Smooth muscle cell (in vitro differentiated cells): Measurements from ENCODE around the gene JAZF1. TPM values are rescaled to one million over a fixed set of nuclear protein-coding genes. Genes with fewer than 3 reads are reported as not detected.

ENCODE experiments used
- DNase-seq: peaks from one replicate; lab custom pipeline; 2025; ENCODE audit not compliant: unreplicated experiment; lab: John Stamatoyannopoulos, UW
- H2AFZ ChIP-seq: fragments of 200-600 bp; sonication (generic); 2 replicates; pipeline ENCODE4 v1.6.0; 2016; ENCODE audit warnings: antibody characterized with exemption, low read depth, mild to moderate bottlenecking
- H3F3A ChIP-seq: fragments of 200-600 bp; sonication (generic); 2 replicates; pipeline ENCODE4 v1.6.0; 2017; ENCODE audit warnings: antibody characterized with exemption, low read depth
- H3K27ac ChIP-seq: fragments of 200-600 bp; sonication (generic); 2 replicates; pipeline ENCODE4 v1.5.1; 2016; ENCODE audit warnings: low read depth, mild to moderate bottlenecking
- H3K27me3 ChIP-seq: fragments of 200-600 bp; sonication (generic); 2 replicates; pipeline ENCODE4 v1.6.1; 2016; ENCODE audit warnings: low read depth, mild to moderate bottlenecking
- H3K36me3 ChIP-seq: fragments of 200-600 bp; sonication (generic); 2 replicates; pipeline ENCODE4 v1.5.1; 2016; ENCODE audit warnings: low read depth
- H3K4me1 ChIP-seq: fragments of 200-600 bp; sonication (generic); 2 replicates; pipeline ENCODE4 v1.5.1; 2016; ENCODE audit warnings: low read depth
- H3K4me2 ChIP-seq: fragments of 200-600 bp; sonication (generic); 2 replicates; pipeline ENCODE4 v1.6.0; 2016; ENCODE audit warnings: mild to moderate bottlenecking
- H3K4me3 ChIP-seq: fragments of 200-600 bp; sonication (generic); 2 replicates; pipeline ENCODE4 v1.5.1; 2016; ENCODE audit warnings: mild to moderate bottlenecking
- H3K79me2 ChIP-seq: fragments of 200-600 bp; sonication (generic); 2 replicates; pipeline ENCODE4 v1.6.0; 2016; ENCODE audit warnings: low read depth, mild to moderate bottlenecking
- H3K9ac ChIP-seq: fragments of 200-600 bp; sonication (generic); 2 replicates; pipeline ENCODE4 v1.6.0; 2016; ENCODE audit warnings: low read depth
- H3K9me3 ChIP-seq: fragments of 200-600 bp; sonication (generic); replicated peaks from 2 replicates; pipeline ENCODE4 v1.5.1; 2016; ENCODE audit warnings: low read depth
- H4K20me1 ChIP-seq: fragments of 200-600 bp; sonication (generic); 2 replicates; pipeline ENCODE4 v1.6.0; 2016; ENCODE audit warnings: low read depth
- CTCF ChIP-seq: fragments of 200-600 bp; sonication (generic); IDR thresholded peaks from 2 replicates; pipeline ENCODE4 v1.5.1; 2017; ENCODE audit warnings: borderline replicate concordance, mild to moderate bottlenecking, antibody characterized with exemption; ENCODE audit not compliant: insufficient read depth, poor library complexity, severe bottlenecking
- WGBS: methylation state at CpG from one replicate; pipeline ENCODE4 v1.1.7; 2016; ENCODE audit warnings: low lambda C conversion rate; 5-methylcytosine and 5-hydroxymethylcytosine counted together
- polyA plus RNA-seq: library from polyadenylated mRNA; unstranded; fragments of >200 nt; fragmentation: Nextera tagmentation; extraction: Ambion mirVana; gene quantifications from 2 replicates; pipeline ENCODE4 v1.2.1, GENCODE V29; 2016
- total RNA-seq: library from RNA; depleted of rRNA; stranded (reverse); fragments of >200 nt; gene quantifications from 2 replicates; pipeline ENCODE4 v1.2.3, GENCODE V29; 2014

The JAZF1 gene
- total and polyA plus RNA-seq, 2 experiments from 2014 or later: 17.4 to 18.0 TPM

GRCh38 chr7:28166982-28167715 is 13.4 kb downstream of the JAZF1 start:
- Histone ChIP-seq H3K27me3 (no peaks in the 10 kb centered on the region), H3K4me1 (peaks cover 9% of the 10 kb centered on the region), H3K4me3 (no peak overlapping the region), H3K9ac (peak overlapping the region; percentile 58), H3K9me3 (no peaks in the 10 kb centered on the region), H3K27ac (peak overlapping the region; percentile 99), H3K4me2 (peak overlapping the region; percentile 77), H2AFZ (no peak overlapping the region), H3K79me2 (peaks cover 25% of the 10 kb centered on the region), H4K20me1 (no peaks in the 10 kb centered on the region), H3F3A (peaks cover 27% of the 10 kb centered on the region), H3K36me3 (no peaks in the 10 kb centered on the region)
- WGBS: 49% methylated on average over 5 of the region's 5 CpGs
- no peak for TF ChIP-seq CTCF
- no peak for DNase-seq

GRCh38 chr7:28165961-28166955 is 14.3 kb downstream of the JAZF1 start:
- Histone ChIP-seq H3F3A (peaks cover 27% of the 10 kb centered on the region), H3K27me3 (no peaks in the 10 kb centered on the region), H3K4me2 (peak overlapping the region; percentile 77), H3K27ac (peak overlapping the region; percentile 99), H3K9me3 (no peaks in the 10 kb centered on the region), H3K36me3 (no peaks in the 10 kb centered on the region), H4K20me1 (no peaks in the 10 kb centered on the region), H3K79me2 (peaks cover 16% of the 10 kb centered on the region), H3K4me1 (peaks cover 9% of the 10 kb centered on the region), H2AFZ (no peak overlapping the region), H3K9ac (peak overlapping the region; percentile 79), H3K4me3 (peak overlapping the region; percentile 18)
- DNase-seq: no peak
- WGBS: 14% methylated on average over 4 of the region's 4 CpGs
- TF ChIP-seq CTCF: no peak

GRCh38 chr7:28165261-28165660 is 15.3 kb downstream of the JAZF1 start:
- H3K79me2 ChIP-seq: peaks cover 8% of the 10 kb centered on the region
- 35% methylated on average over 2 of the region's 2 CpGs for WGBS
- DNase-seq: no peak
- H2AFZ ChIP-seq: no peak overlapping the region
- no peak overlapping the region for H3K4me3 ChIP-seq
- H3K27me3 ChIP-seq: no peaks in the 10 kb centered on the region
- TF ChIP-seq CTCF: no peak
- peak overlapping the region; percentile 77 for H3K4me2 ChIP-seq
- H3F3A ChIP-seq: peaks cover 27% of the 10 kb centered on the region
- no peaks in the 10 kb centered on the region for H3K9me3 ChIP-seq
- no peaks in the 10 kb centered on the region for H3K36me3 ChIP-seq
- H3K4me1 ChIP-seq: peaks cover 13% of the 10 kb centered on the region
- peak overlapping the region; percentile 79 for H3K9ac ChIP-seq
- H3K27ac ChIP-seq: peak overlapping the region; percentile 99
- no peaks in the 10 kb centered on the region for H4K20me1 ChIP-seq
